Urothelium cell line (cell line): ENCODE results near the gene URB2.
"Not testable (repeated sequence)": the region's sequence is repeated elsewhere in the genome, so short reads cannot be mapped to it uniquely, and the experiment has no call there.

ENCODE experiments used
- DNase-seq: peaks from one replicate; pipeline ENCODE4 v3.0.0; 2011; ENCODE audit warnings: low spot score, mixed read lengths
- FAIRE-seq: peaks from 2 replicates; lab custom pipeline; 2011; peaks lifted over from hg19 to GRCh38; lab: Jason Lieb, UNC

The URB2 gene

GRCh38 chr1:229689904-229690303 is 63.9 kb downstream of the URB2 start:
- DNase-seq (no peak), FAIRE-seq (no peak)

- DNase-seq, result no peak
- no peak for FAIRE-seq
Measured at GRCh38 chr1:229690662-229691061, 64.6 kb downstream of the URB2 start.

- FAIRE-seq (no peak), DNase-seq (no peak)
Measured at GRCh38 chr1:229691362-229691761, 65.3 kb downstream of the URB2 start.

- FAIRE-seq (no peak), DNase-seq (no peak)
Measured at GRCh38 chr1:229693129-229693900, 67.3 kb downstream of the URB2 start.

GRCh38 chr1:229694053-229694693 is 68.1 kb downstream of the URB2 start:
- DNase-seq, result no peak
- FAIRE-seq, result no peak

GRCh38 chr1:229696385-229696784 is 70.3 kb downstream of the URB2 start:
- no peak for DNase-seq

GRCh38 chr1:229699613-229700267 is 73.7 kb downstream of the URB2 start:
- FAIRE-seq (no peak), DNase-seq (no peak)

More at GRCh38 chr1:229696385-229696784, 70.3 kb downstream of the URB2 start:
- no peak for FAIRE-seq

GRCh38 chr1:229704157-229704556 is 78.1 kb downstream of the URB2 start:
- DNase-seq (no peak), FAIRE-seq (no peak)

GRCh38 chr1:229705152-229705551 is 79.1 kb downstream of the URB2 start:
- not testable (repeated sequence) for FAIRE-seq, DNase-seq

GRCh38 chr1:229707127-229707526 is 81.1 kb downstream of the URB2 start:
- not testable (repeated sequence) for DNase-seq, FAIRE-seq

- DNase-seq, result no peak
- FAIRE-seq, result no peak
Measured at GRCh38 chr1:229709500-229710013, 83.5 kb downstream of the URB2 start.
